Tongue (tissue), 3 donors: Measurements from ENCODE around the gene TBRG4. TPM values are rescaled to one million over a fixed set of nuclear protein-coding genes. Genes with fewer than 3 reads are reported as not detected.

Experiments
- DNase-seq: peaks from one replicate; pipeline ENCODE4 v3.0.0-alpha.2; 2015
- small RNA-seq: library from RNA; depleted of rRNA; stranded (forward); fragments of <200 nt; gene quantifications from one replicate; pipeline ENCODE3, GENCODE V24; 2014; ENCODE audit warnings: low replicate concordance
- total RNA-seq: library from RNA; depleted of rRNA; stranded (reverse); fragments of >200 nt; gene quantifications from one replicate; pipeline ENCODE4 v1.2.3, GENCODE V29; 2014

The TBRG4 gene
- total RNA-seq, 1 donor from 2014 or later: 55.4 TPM

GRCh38 chr7:45053941-45054340 lies 57.6 kb downstream of the TBRG4 start:
- no peak for DNase-seq

GRCh38 chr7:45053401-45053800 lies 58.1 kb downstream of the TBRG4 start:
- DNase-seq: no peak

- peak; percentile 74 for DNase-seq
Measured at GRCh38 chr7:45052011-45052410, 59.5 kb downstream of the TBRG4 start.

- DNase-seq: no peak
Measured at GRCh38 chr7:45050198-45050597, 61.3 kb downstream of the TBRG4 start.

Small RNA genes lying within 50 kb of the gene (small RNA-seq; reads per million reads assigned to genes)
- gene SNORA5A: 2.4 reads per million, percentile 90 among the genes with 10 or more reads in this experiment
- not detected for gene SNORA5B
- 20.7 reads per million, percentile 95 among the genes with 10 or more reads in this experiment for gene SNORA5C

Other genes with a start within 250 kb of the TBRG4 start
- gene PURB, start 226.2 kb downstream of the TBRG4 start, total RNA-seq: 54.4 TPM
- gene MYO1G, start 132.7 kb downstream of the TBRG4 start, total RNA-seq: 1.9 TPM
- 33.7 TPM for gene CCM2, start 111.5 kb downstream of the TBRG4 start, total RNA-seq
- gene NACAD, start 22.7 kb downstream of the TBRG4 start, total RNA-seq: 5.1 TPM
- gene RAMP3, start 46.1 kb upstream of the TBRG4 start, total RNA-seq: 8.8 TPM